Neutrophil (primary cell): ENCODE data around the gene RIMS1.

Experiments
- H3K27ac ChIP-seq: fragments of 200-600 bp; sonication (generic); 2 replicates; pipeline ENCODE4 v1.5.1; 2016; ENCODE audit warnings: mild to moderate bottlenecking, moderate library complexity
- H3K27me3 ChIP-seq: fragments of 200-600 bp; sonication (generic); 2 replicates; pipeline ENCODE4 v1.6.0; 2016; ENCODE audit warnings: mild to moderate bottlenecking
- H3K36me3 ChIP-seq: fragments of 200-600 bp; sonication (generic); 2 replicates; pipeline ENCODE4 v1.5.1; 2017
- H3K4me1 ChIP-seq, 2 experiments: fragments of 200-600 bp in 1 of 2; sonication (generic) in 1 of 2; 1 replicate in 1 of 2; 2 replicates in 1 of 2; pipeline versions ENCODE4 v1.5.1 to v1.6.1; 2013 to 2016; ENCODE audit warnings: low read depth in 1 of 2, low read length in 1 of 2, mild to moderate bottlenecking in 1 of 2, moderate library complexity in 1 of 2; ENCODE audit not compliant: control insufficient read depth in 1 of 2, insufficient read depth in 1 of 2
- H3K4me3 ChIP-seq, 2 experiments: fragments of 200-600 bp in 1 of 2; sonication (generic) in 1 of 2; 1 replicate in 1 of 2; 2 replicates in 1 of 2; pipeline ENCODE4 v1.5.1; 2013 to 2016; ENCODE audit warnings: low read depth in 1 of 2, low read length in 1 of 2, mild to moderate bottlenecking in 1 of 2, moderate library complexity in 1 of 2
- H3K9me3 ChIP-seq: fragments of 200-600 bp; sonication (generic); 2 replicates; pipeline ENCODE4 v1.5.1; 2016
- TF ChIP-seq, protein P1 (sequence below): fragments of 200-600 bp; sonication (generic); IDR thresholded peaks from 2 replicates; pipeline ENCODE4 v1.5.1; 2016; ENCODE audit warnings: antibody characterized with exemption

The RIMS1 gene

DNA sequence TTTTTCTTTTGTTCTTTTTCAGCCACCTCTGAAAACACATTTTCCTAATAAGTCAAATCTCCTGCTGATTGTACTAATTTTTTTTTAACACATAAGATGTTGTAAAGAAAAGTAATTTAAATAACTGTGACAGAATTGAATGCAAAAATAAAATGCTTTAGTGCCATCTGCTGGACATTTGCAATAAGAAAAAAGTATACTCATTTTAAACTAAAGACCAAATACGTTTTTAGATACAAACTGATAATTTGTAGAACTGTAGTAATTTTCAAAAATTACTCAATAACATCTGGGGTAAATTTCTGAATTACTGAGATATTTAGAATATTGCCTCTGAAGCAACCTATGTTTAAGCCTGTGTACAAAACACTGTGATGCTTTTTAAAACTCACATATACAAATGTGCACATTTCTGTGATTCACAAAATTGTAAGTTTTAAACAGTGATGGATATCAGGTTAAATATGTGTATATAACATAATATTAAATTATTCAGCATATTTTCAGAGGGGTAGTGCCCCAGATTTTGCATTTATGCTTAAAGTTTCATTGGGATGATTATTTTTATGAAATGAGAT is 198.7 kb downstream of the RIMS1 start:
- Histone ChIP-seq H3K9me3 (no peaks in the 10 kb centered on the region), H3K4me3 (no peak overlapping the region), H3K36me3 (no peaks in the 10 kb centered on the region)

GRCh38 chr6:72094506-72094905 is 208.2 kb downstream of the RIMS1 start:
- H3K27ac ChIP-seq, result no peak overlapping the region
- no peaks in the 10 kb centered on the region for H3K36me3 ChIP-seq
- no peaks in the 10 kb centered on the region for H3K9me3 ChIP-seq
- TF ChIP-seq, protein P1, sequence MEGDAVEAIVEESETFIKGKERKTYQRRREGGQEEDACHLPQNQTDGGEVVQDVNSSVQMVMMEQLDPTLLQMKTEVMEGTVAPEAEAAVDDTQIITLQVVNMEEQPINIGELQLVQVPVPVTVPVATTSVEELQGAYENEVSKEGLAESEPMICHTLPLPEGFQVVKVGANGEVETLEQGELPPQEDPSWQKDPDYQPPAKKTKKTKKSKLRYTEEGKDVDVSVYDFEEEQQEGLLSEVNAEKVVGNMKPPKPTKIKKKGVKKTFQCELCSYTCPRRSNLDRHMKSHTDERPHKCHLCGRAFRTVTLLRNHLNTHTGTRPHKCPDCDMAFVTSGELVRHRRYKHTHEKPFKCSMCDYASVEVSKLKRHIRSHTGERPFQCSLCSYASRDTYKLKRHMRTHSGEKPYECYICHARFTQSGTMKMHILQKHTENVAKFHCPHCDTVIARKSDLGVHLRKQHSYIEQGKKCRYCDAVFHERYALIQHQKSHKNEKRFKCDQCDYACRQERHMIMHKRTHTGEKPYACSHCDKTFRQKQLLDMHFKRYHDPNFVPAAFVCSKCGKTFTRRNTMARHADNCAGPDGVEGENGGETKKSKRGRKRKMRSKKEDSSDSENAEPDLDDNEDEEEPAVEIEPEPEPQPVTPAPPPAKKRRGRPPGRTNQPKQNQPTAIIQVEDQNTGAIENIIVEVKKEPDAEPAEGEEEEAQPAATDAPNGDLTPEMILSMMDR, result no peak
- H3K4me1 ChIP-seq, result no peaks in the 10 kb centered on the region
- no peaks in the 10 kb centered on the region for H3K27me3 ChIP-seq
- H3K4me3 ChIP-seq, result no peak overlapping the region

More for the DNA sequence above, 198.7 kb downstream of the RIMS1 start:
- Histone ChIP-seq H3K27ac (no peak overlapping the region), H3K4me1 (no peaks in the 10 kb centered on the region), H3K27me3 (no peaks in the 10 kb centered on the region)
- TF ChIP-seq, protein P1, result no peak

DNA sequence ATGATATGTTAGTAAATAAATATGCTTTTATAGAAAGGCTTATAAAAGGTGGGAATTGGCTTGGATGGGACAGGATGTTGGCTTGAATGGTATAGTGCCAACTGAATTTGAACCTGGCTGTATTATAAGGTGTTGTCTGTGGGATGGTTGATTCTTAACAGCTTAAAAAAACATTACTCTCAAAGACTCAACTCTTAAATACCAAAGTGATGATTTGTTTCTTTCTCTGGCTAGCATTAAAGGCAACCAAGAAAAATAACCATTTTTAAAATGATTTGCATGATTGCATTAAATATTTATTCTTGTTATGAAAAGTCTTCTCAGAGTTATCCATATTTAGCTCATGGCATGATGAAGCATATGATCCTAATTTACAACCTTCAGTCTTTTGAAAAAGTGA is 216.2 kb downstream of the RIMS1 start:
- H3K27me3 ChIP-seq, result no peaks in the 10 kb centered on the region
- TF ChIP-seq, protein P1, result no peak
- H3K27ac ChIP-seq, result no peak overlapping the region

GRCh38 chr6:72111611-72112010 is 225.3 kb downstream of the RIMS1 start:
- TF ChIP-seq, protein P1, result no peak

More for the DNA sequence above, 216.2 kb downstream of the RIMS1 start:
- Histone ChIP-seq H3K4me3 (no peak overlapping the region), H3K36me3 (no peaks in the 10 kb centered on the region), H3K4me1 (no peaks in the 10 kb centered on the region), H3K9me3 (no peaks in the 10 kb centered on the region)

DNA sequence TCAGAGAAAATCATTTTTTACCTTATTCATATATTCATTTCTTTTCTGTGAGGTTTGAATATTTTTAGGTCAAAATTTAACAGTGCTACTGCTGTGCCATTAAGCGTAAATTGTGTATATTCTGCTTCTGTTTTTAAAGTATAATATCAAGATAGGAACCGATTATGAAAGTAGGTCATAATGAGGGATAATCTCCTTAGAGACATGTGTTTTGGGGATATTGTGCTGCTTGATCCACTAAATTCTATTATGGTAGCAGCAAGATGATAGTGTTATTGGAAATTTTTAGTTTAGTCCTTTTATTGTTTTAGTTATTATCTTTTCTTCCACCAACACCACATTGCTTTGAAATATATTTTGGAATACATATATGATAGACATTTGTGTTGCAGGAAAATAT is 244.0 kb downstream of the RIMS1 start:
- Histone ChIP-seq H3K4me1 (no peaks in the 10 kb centered on the region), H3K27me3 (no peaks in the 10 kb centered on the region), H3K36me3 (no peaks in the 10 kb centered on the region), H3K9me3 (no peaks in the 10 kb centered on the region), H3K4me3 (no peak overlapping the region), H3K27ac (no peak overlapping the region)
- TF ChIP-seq, protein P1, result no peak

More at GRCh38 chr6:72111611-72112010, 225.3 kb downstream of the RIMS1 start:
- Histone ChIP-seq H3K4me3 (no peak overlapping the region), H3K36me3 (no peaks in the 10 kb centered on the region), H3K27me3 (no peaks in the 10 kb centered on the region), H3K4me1 (no peaks in the 10 kb centered on the region), H3K9me3 (no peaks in the 10 kb centered on the region), H3K27ac (no peak overlapping the region)
